K562 (cell line): ENCODE results near the gene RELCH. TPM values are rescaled to one million over a fixed set of nuclear protein-coding genes. Genes with fewer than 3 reads are reported as not detected.

Source experiments
- ATAC-seq: fragments of 200-7000 bp; cut with Tn5 transposase; 3 replicates; pipeline ENCODE4 v1.9.1; 2020; ENCODE audit warnings: moderate library complexity
- BruUV-seq: library from RNA; stranded (reverse); fragments of 400-500 nt; replicated peaks from 2 replicates; lab custom pipeline; 2021; lab: Mats Ljungman, UMichigan
- CTCF ChIA-PET: fragments of 300-600 bp; formaldehyde crosslinking; extraction: SDS; loops from one replicate; lab custom pipeline; 2021; ENCODE audit warnings: low intra/inter-chr PET ratio; lab: Yijun Ruan, JAX
- POLR2A ChIA-PET: fragments of 300-600, 350-650 bp; sonication (Branson Sonifier 250); formaldehyde crosslinking; extraction: SDS; loops from one replicate; lab custom pipeline; 2021; ENCODE audit warnings: antibody characterized with exemption, inconsistent platforms; lab: Yijun Ruan, JAX
- DNase-seq, 4 experiments: peaks; one replicate each; pipeline versions ENCODE4 v3.0.0 to v3.0.0-alpha.2; 2011 to 2018; ENCODE audit warnings: low spot score in 3 of 4, mixed read lengths in 3 of 4; ENCODE audit errors: extremely low read depth in 1 of 4
- FAIRE-seq: peaks from 2 replicates; lab custom pipeline; 2011; peaks lifted over from hg19 to GRCh38; lab: Jason Lieb, UNC
- H2AFZ ChIP-seq: 2 replicates; pipeline ENCODE4 v1.6.0; 2011; ENCODE audit warnings: low read depth, low read length, control low read depth, inconsistent platforms
- H3K27ac ChIP-seq: fragments of 200-600 bp; 3 replicates; pipeline ENCODE4 v1.8.0; 2011; ENCODE audit warnings: low read depth, mild to moderate bottlenecking, control low read depth, inconsistent platforms, low read length, moderate library complexity, mixed read lengths; ENCODE audit errors: extremely low read depth
- H3K27me3 ChIP-seq, 2 experiments: fragments of 300-600 bp in 1 of 2; 2 replicates in 1 of 2; 3 replicates in 1 of 2; pipeline versions ENCODE4 v1.6.0 to v1.8.0; 2011; ENCODE audit warnings: inconsistent platforms in 2 of 2, low read length in 2 of 2, mild to moderate bottlenecking in 1 of 2, mixed read lengths in 1 of 2, moderate library complexity in 1 of 2; ENCODE audit not compliant: control insufficient read depth in 2 of 2, insufficient read depth in 2 of 2
- H3K36me3 ChIP-seq: fragments of 300-600 bp; 3 replicates; pipeline ENCODE4 v1.8.0; 2011; ENCODE audit warnings: mild to moderate bottlenecking, low read length, inconsistent platforms; ENCODE audit not compliant: control insufficient read depth, insufficient read depth
- H3K4me1 ChIP-seq, 2 experiments: fragments of 200-600 bp in 1 of 2; replicated peaks in 1 of 2; 2 replicates in 1 of 2; 3 replicates in 1 of 2; pipeline versions ENCODE4 v1.5.1 to v1.8.0; 2011; ENCODE audit warnings: inconsistent platforms in 2 of 2, low read length in 2 of 2, mild to moderate bottlenecking in 1 of 2, mixed read lengths in 1 of 2, moderate library complexity in 1 of 2; ENCODE audit not compliant: control insufficient read depth in 2 of 2, insufficient read depth in 2 of 2
- H3K4me2 ChIP-seq: 2 replicates; pipeline ENCODE4 v1.6.1; 2011; ENCODE audit warnings: low read length, control low read depth, inconsistent platforms, mixed read lengths; ENCODE audit not compliant: insufficient read depth
- H3K4me3 ChIP-seq: fragments of 200-600 bp; sonication (generic), shearing (Covaris generic); 2 replicates; pipeline ENCODE4 v1.5.1; 2016; ENCODE audit warnings: control low read depth, inconsistent platforms
- H3K79me2 ChIP-seq: fragments of 200-600 bp; 3 replicates; pipeline ENCODE4 v1.8.0; 2011; ENCODE audit warnings: low read length, inconsistent platforms; ENCODE audit not compliant: control insufficient read depth, insufficient read depth
- H3K9ac ChIP-seq, 2 experiments: 2 replicates each; pipeline versions ENCODE4 v1.6.0 to v1.6.1; 2011; ENCODE audit warnings: low read depth in 2 of 2, low read length in 2 of 2, control low read depth in 1 of 2, inconsistent platforms in 1 of 2, mild to moderate bottlenecking in 1 of 2, mixed read lengths in 1 of 2; ENCODE audit not compliant: insufficient read depth in 1 of 2
- H3K9me1 ChIP-seq: one replicate; pipeline ENCODE4 v1.6.0; 2011; ENCODE audit warnings: inconsistent platforms, mild to moderate bottlenecking, low read length, moderate library complexity; ENCODE audit not compliant: control insufficient read depth, insufficient read depth
- H3K9me3 ChIP-seq: replicated peaks from 2 replicates; pipeline ENCODE4 v1.5.1; 2011; ENCODE audit warnings: low read depth, low read length, inconsistent platforms; ENCODE audit not compliant: control insufficient read depth, insufficient read depth
- H4K20me1 ChIP-seq: replicated peaks from 2 replicates; pipeline ENCODE4 v1.6.1; 2011; ENCODE audit warnings: low read length, inconsistent platforms, mixed read lengths; ENCODE audit not compliant: control insufficient read depth, insufficient read depth
- ARID1B ChIP-seq: fragments of 450-650 bp; IDR thresholded peaks from 2 replicates; pipeline ENCODE4 v1.6.1; 2016; ENCODE audit warnings: antibody characterized with exemption, mild to moderate bottlenecking, inconsistent platforms
- FOXK1 ChIP-seq: sonication (generic); formaldehyde crosslinking; IDR thresholded peaks from 2 replicates; pipeline ENCODE4 v1.8.0; 2022; ENCODE audit warnings: missing genetic modification reagents, mild to moderate bottlenecking, borderline replicate concordance
- PRPF4 ChIP-seq: fragments of 200-400 bp; formaldehyde crosslinking; IDR thresholded peaks from one replicate; pipeline ENCODE4 v1.6.1; 2017; ENCODE audit warnings: low read length, low read depth, mild to moderate bottlenecking; ENCODE audit not compliant: insufficient read depth, poor library complexity, severe bottlenecking
- RFX1 ChIP-seq: fragments of 450-650 bp; IDR thresholded peaks from 2 replicates; pipeline ENCODE4 v1.6.1; 2016; ENCODE audit warnings: mild to moderate bottlenecking, moderate library complexity
- SMAD1 ChIP-seq: fragments of 150-350 bp; IDR thresholded peaks from 2 replicates; pipeline ENCODE4 v1.6.1; 2014; ENCODE audit warnings: low read length, low read depth; ENCODE audit not compliant: partially characterized antibody
- ZKSCAN3 ChIP-seq: fragments of 250-450 bp; sonication (Bioruptor Pico); IDR thresholded peaks from 2 replicates; pipeline ENCODE4 v1.4.0; 2020
- ZNF384 ChIP-seq: IDR thresholded peaks from 2 replicates; pipeline ENCODE4 v1.6.1; 2012; ENCODE audit warnings: low read depth, low read length, improper control_type of control experiment
- ZNF766 ChIP-seq: fragments of 200-800 bp; sonication (Bioruptor generic); conservative IDR thresholded peaks from 2 replicates; pipeline ENCODE4 v1.6.1; 2016; ENCODE audit warnings: missing genetic modification characterization, missing compliant biosample characterization
- ZSCAN32 ChIP-seq: fragments of 450-650 bp; formaldehyde crosslinking; IDR thresholded peaks from 2 replicates; pipeline ENCODE4 v1.4.0; 2020; ENCODE audit warnings: mild to moderate bottlenecking, moderate library complexity
- WGBS: fragments of 100-300 bp; shearing (Covaris generic); methylation state at CpG from one replicate; pipeline ENCODE4 v1.1.6; 2016; ENCODE audit warnings: low coverage, mixed read lengths; ENCODE audit not compliant: insufficient coverage; ENCODE audit errors: missing lambda C conversion rate; 5-methylcytosine and 5-hydroxymethylcytosine counted together
- in situ Hi-C: fragments of 300-500 bp; cut with MboI; formaldehyde crosslinking; loops from 4 replicates; pipeline ENCODE4 v1.15.0; 2018; ENCODE audit warnings: inconsistent platforms, mixed read lengths
- intact Hi-C: fragments of 100-400 bp; cut with micrococcal nuclease; formaldehyde crosslinking; loops from 2 replicates; pipeline ENCODE4 v1.14.2; 2022
- polyA plus RNA-seq, 8 experiments: library from polyadenylated mRNA; depleted of rRNA in 4 of 8; stranded (reverse) in 5 of 8; unstranded in 3 of 8; fragments of >200 nt; fragmentation: Nextera tagmentation in 2 of 8; fragmentation: Illumina TruSeq in 1 of 8; extraction: Ambion mirVana in 2 of 8; extraction: Trizol in 1 of 8; gene quantifications; 2 replicates each; pipeline versions ENCODE4 v1.2.1 to v1.2.3, GENCODE V29; 2011 to 2014; ENCODE audit warnings: inconsistent platforms in 1 of 8, missing spikeins in 1 of 8
- total RNA-seq, 7 experiments: library from RNA; depleted of rRNA in 6 of 7; stranded (reverse); fragments of >200 nt in 6 of 7; fragmentation: Illumina TruSeq in 2 of 7; extraction: Trizol in 2 of 7; gene quantifications; 2 replicates each; pipeline versions ENCODE4 v1.2.1 to v1.2.3, GENCODE V29; 2011 to 2021; ENCODE audit warnings: low replicate concordance in 1 of 7

Gene RELCH
- total and polyA plus RNA-seq, 9 of the 15 experiments (the other 6 are each of a cell fraction or from before 2014, with no cell fraction given): 1.4 to 13.6 (median 7.6) TPM

DNA sequence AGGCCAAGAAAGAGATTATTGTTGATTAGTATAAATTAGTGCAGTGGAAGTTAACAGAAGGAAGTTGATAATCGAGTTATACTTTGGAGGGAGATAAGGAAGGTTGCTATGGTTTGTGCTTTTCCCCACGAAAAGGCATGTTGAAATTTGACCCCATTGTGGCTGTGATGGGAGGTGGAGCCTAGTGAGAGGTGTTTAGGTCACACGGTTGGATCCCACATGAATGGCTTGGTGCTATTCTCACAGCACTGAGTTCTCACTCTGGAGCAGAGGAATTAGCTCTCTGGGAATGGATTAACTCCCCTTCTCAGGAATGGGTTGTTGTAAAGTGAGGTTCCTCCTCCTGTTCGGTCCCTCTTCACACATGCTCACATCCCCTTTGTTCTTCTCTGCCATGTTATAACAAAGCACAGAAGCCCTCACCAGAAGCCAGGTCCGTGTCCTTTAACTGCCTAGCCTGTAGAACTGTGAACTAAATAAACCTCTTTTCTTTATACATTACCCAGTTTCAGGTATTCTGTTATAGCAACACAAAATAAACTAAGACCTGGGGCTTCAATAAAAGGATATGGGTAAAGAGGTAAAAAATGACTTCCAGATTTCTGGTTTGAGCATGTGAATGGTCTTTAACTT is 22.1 kb upstream of the RELCH start:
- Histone ChIP-seq H3K9me1 (no peaks in the 10 kb centered on the region), H3K4me1 (no peaks in the 10 kb centered on the region; a peak in 1 of 5 replicates), H4K20me1 (no peaks in the 10 kb centered on the region), H3K4me3 (no peak overlapping the region), H3K9me3 (no peaks in the 10 kb centered on the region; the same call in none of the 2 replicates), H3K27me3 (no peaks in the 10 kb centered on the region), H2AFZ (0 out of 2 replicates have a peak overlapping the region, but pooled peaks have one; percentile 45), H3K27ac (peak overlapping the region; percentile 44; the same call in 1 of the 3 replicates), H3K79me2 (no peaks in the 10 kb centered on the region; the same call in 1 of the 3 replicates), H3K36me3 (peaks cover 3% of the 10 kb centered on the region; the same call in 1 of the 3 replicates), H3K4me2 (no peak overlapping the region; the same call in 1 of the 2 replicates), H3K9ac (no peak overlapping the region)
- 24% methylated on average over 4 of the region's 5 CpGs for WGBS
- ATAC-seq (peak; percentile 91), DNase-seq (peak in 2 of 4 experiments; percentile 8 to 51), FAIRE-seq (no peak)
- intact Hi-C loops (no loop called here), in situ Hi-C loops (no loop called here)
- TF ChIP-seq PRPF4 (no peak), SMAD1 (no peak), ZNF766 (CRISPR knock-in tag) (peak; percentile 79), ARID1B (0 out of 2 replicates have a peak, but pooled peaks have one; percentile 16), ZKSCAN3 (CRISPR knock-in tag) (no peak), FOXK1 (CRISPR knock-in tag) (no peak), ZSCAN32 (CRISPR knock-in tag) (no peak), ZNF384 (no peak), RFX1 (peak; percentile 49)
- POLR2A ChIA-PET: no interaction called here
- no TSS peak for BruUV-seq
- CTCF ChIA-PET: no interaction called here
